GM18511 (cell line): ENCODE measurements around the gene DBH.
"Not testable (repeated sequence)": the region's sequence is repeated elsewhere in the genome, so short reads cannot be mapped to it uniquely, and the experiment has no call there.

ENCODE experiments used
- ATAC-seq: cut with Tn5 transposase; IDR thresholded peaks from one replicate; pipeline ENCODE4 v1.9.1; 2021; ENCODE audit warnings: mild to moderate bottlenecking, moderate library complexity; ENCODE audit not compliant: unreplicated experiment

DBH gene

GRCh38 chr9:133621725-133622267 lies 14.4 kb upstream of the DBH start:
- ATAC-seq, result no peak

GRCh38 chr9:133622555-133622954 lies 13.6 kb upstream of the DBH start:
- no peak for ATAC-seq

- ATAC-seq, result not testable (repeated sequence)
Observed at GRCh38 chr9:133626008-133626407, 10.2 kb upstream of the DBH start.

DNA sequence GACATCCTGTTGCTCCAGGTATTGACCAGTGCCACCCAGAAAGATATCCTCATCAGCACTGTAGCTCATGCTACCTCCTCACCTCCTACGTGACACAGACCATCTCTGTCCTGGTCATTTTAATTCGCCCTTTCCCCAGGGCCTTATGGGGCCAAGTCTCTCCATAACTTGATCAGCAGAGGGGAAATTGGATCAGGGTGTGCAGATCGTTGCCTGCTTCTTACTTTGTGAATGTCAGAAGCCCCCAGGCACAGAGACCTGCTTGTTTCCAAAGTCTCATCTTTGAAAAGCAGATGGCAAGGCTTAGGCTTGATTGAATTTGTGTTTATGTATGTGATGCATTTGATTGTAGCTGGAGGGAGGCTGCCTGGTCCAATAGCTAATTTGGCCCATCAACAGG lies 8.8 kb upstream of the DBH start:
- no peak for ATAC-seq

DNA sequence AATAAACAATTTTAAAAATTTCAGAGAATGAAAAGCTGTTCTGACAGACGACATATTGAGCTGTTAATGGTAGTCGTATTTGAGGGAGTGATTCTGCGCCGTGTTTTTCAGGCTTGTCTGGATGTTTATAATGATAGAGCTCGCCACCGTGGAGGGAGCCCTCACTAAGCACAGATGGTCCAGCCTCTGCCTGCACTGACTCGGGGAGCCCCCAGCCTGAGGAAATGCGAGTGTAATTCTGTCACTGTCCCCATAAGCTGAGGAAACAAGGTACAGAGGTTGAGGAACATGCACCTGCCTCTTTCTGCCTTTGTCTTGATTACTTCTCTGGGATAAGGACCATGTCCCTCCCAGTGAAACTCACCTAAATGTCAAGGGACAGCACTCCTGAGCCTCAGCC lies 7.4 kb upstream of the DBH start:
- no peak for ATAC-seq

DNA sequence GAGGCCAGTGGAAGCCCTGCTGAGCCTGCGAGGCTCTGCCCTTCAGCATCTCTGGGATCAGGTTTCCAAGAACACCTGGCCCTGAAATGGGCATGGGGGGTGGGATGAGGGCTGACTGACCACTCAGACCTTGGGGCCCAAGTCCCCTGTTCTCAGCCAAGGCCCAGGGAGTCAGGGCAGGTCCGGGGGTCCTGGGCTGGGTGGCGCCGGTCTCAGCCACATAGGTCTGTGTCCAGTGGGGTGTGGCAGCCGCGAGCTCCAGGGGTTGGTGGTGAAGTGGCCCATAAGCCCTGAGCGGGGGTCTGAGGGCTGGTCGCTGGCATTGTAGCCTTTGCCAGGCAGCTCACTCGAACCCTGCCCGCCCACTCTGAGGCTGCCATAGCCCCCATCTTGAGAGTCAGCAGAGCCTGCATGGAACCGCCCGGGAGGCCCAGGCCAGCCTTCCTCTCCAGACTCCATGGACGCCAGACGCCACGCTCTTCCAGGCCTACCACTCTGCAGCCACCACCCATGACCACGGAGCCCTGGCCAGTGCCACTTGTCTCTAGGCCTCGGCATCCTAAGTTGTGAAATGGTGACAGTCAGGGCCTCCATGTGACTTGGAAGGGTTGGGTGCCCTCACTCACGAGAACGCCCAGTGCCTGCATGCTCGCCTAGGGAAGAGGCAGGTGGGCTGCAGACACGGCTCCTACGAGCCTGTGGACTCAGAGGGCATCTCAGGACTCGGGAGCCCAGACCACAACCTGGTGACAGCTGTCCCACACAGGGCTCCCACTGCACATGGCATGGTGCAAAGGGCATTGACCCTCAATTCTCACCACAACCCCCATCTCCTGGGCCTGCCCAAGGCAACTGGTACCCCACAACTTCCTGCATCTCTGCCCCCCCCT lies 6.7 kb upstream of the DBH start:
- no peak for ATAC-seq

DNA sequence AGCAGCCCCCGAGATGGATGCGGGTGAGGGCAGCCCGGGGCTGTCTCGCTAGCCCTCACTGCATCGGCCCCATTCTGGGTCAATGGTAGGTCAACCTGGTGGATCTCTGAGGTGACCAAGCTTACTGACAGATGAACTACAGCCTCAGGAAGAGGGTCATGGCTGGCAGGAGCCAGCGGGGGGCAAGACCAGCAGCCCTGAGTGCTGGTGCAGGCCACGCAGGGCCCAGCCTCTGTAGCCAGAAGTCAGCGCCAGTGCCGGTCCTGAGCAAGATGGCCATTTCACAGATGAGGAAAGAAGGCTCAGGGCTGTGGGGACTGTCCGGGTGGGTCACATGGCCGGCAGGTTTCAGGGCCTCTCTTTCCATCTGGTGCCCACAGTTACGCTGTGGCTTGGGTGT lies 5.1 kb upstream of the DBH start:
- ATAC-seq, result no peak

GRCh38 chr9:133632806-133633680 lies 3.1 kb upstream of the DBH start:
- no peak for ATAC-seq

DNA sequence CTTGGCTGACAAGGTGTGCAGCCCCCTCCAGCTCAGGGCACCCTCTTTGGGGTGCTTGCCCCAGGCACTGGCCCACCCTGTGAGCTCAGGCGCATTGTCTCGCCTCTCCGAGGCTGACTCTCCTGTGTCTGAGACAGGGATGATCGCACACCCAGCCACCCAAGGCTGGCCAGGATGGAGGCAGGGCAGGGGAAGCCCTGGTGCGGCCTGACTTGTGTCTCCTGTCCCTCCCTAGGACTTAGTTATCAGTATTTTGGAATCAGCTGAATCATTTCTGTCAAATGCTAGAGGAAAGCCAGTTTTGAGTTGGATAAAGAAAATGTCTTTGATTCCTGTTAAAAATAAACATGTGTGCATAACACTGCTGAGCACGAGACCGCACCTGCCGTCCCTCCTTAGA lies 2.5 kb upstream of the DBH start:
- no peak for ATAC-seq

DNA sequence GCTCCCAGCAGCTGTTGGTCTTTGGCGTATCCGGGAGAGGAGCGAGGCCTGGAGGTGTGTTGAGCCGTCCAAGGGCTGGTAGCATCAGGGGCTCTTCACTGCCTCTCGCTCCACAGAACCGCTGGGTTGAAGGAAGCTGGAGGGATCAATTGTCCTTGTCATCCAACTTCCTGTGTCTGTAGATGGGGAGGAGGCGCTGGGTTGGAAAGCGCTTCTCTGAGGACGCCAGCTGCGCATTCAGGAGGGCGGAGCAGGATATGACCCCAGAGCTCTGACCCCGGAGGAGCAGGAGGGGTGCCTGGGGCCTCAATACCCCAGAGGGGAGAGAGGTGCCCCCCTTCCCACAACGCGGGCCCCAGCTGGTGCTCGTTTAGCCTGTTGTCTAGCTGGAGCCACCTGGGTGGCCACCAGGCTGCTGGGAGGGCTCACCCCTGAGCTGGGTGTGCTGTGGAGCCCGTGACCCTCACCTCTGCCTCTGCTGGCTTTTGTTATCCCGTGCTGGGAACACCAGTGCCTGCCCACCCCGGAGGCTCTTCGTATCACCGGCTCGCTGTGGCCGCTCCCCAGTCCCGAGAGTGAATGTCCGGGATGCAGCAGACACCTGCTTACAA lies 2.0 kb upstream of the DBH start:
- ATAC-seq, result no peak

GRCh38 chr9:133635098-133635497 lies 1.1 kb upstream of the DBH start:
- ATAC-seq, result no peak

GRCh38 chr9:133636902-133637301 lies 739 bp downstream of the DBH start:
- ATAC-seq, result no peak

DNA sequence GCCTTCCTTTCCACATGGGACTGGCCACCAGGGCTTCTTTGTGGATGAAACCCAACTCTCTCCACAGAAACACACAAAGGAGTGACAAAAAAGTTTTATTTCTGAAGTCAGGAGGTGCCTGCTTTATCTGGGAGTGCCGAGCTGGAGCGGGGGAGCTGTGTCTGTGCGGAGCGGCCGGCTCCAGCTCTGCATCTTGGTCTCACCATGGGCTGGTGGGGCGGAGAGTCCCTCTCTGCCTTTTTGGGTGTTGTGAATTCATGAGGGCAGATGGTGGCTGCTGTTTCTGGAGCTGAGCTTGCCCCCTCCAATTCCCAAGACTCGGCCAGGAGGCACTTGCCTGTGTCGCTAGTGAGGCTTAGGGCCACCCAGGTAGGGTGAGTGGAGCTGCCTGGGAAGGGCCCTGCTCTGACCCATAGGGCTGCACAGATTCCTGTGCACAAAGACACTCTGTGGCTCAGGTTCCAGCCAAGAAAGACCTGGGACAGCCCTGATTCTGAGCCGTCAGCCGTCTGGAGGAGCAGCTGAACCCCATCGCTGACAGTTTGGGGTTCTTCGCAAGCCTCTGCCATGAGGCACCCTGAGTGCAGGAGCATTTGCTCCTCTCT lies 1.4 kb downstream of the DBH start:
- no peak for ATAC-seq

DNA sequence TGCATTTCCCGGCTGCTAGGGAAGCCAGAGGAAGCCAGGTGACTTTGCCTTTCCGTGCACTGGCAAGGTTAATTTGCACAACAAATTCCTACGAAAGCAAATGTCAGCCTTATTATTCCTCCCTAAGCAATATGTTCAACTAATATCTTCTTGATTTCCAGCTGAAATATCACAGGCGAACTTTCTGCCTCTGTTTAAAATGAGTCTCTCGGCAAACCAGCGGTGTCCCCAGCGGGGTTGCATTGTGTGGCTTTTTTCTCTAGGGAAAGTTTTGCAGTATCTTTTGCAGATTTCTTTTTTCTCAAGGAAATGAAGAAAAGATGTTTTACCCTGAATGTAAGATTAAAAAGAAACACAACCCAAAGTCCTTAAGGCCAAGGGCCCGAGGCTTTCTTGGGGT lies 1.9 kb downstream of the DBH start:
- no peak for ATAC-seq

DNA sequence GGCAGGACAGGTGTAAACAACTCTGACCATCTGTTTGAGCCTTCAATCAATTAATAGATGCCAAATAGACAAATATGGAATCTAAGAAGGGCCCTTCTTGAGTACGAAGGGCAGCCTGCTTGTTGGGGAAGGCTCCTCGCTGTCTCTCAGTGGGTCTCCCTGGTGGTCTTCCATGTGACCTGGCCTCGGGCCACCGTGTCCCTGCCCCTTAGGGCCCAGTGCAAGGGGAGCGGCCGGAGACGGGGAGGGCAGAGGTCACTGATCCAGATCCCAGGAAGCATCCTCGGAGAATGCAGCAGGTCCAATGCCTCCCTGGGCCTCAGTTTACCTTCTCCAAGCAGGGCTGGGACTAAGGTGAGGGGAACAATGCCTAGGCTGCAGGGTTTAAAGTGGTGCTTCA lies 2.5 kb downstream of the DBH start:
- ATAC-seq, result no peak

DNA sequence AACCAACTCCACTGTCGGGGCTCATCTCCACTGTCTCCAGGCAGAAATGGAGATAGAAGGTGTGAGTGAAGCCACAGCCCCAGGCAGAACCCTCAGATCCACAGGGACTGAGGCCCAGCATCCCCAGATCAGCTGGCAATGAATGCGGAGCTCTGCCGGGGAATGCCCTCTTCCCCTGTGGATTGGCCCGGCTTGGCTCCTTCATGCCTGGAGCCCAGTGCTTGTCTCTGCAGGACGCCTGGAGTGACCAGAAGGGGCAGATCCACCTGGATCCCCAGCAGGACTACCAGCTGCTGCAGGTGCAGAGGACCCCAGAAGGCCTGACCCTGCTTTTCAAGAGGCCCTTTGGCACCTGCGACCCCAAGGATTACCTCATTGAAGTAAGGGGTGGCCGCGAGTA lies 3.5 kb downstream of the DBH start:
- no peak for ATAC-seq

- ATAC-seq, result no peak
Observed at GRCh38 chr9:133640160-133640559, 4.0 kb downstream of the DBH start.

- no peak for ATAC-seq
Observed at GRCh38 chr9:133640580-133641395, 4.6 kb downstream of the DBH start.

- ATAC-seq, result no peak
Observed at GRCh38 chr9:133641396-133641655, 5.2 kb downstream of the DBH start.

- ATAC-seq, result no peak
Observed at GRCh38 chr9:133641861-133642595, 5.9 kb downstream of the DBH start.
